Activated CD8-positive, alpha-beta memory T cell treated with anti-CD3 and anti-CD28 coated beads for 1 hour (primary cell): ENCODE measurements around the gene MAGI1.
"Not testable (repeated sequence)": the region's sequence is repeated elsewhere in the genome, so short reads cannot be mapped to it uniquely, and the experiment has no call there.

ENCODE experiments used
- DNase-seq, 2 donors: peaks; one replicate each; pipeline ENCODE4 v3.0.0-alpha.2; 2020; ENCODE audit warnings: low read depth in 1 of 2; ENCODE audit errors: extremely low read depth in 1 of 2

MAGI1 gene

GRCh38 chr3:65578861-65579260 is 459.9 kb downstream of the MAGI1 start:
- DNase-seq: no peak

GRCh38 chr3:65577843-65578430 is 460.8 kb downstream of the MAGI1 start:
- DNase-seq: no peak

GRCh38 chr3:65576966-65577365 is 461.8 kb downstream of the MAGI1 start:
- no peak for DNase-seq

GRCh38 chr3:65576228-65576627 is 462.5 kb downstream of the MAGI1 start:
- no peak for DNase-seq

GRCh38 chr3:65575376-65575840 is 463.3 kb downstream of the MAGI1 start:
- no peak for DNase-seq

- no peak for DNase-seq
Observed at GRCh38 chr3:65573548-65574116, 465.1 kb downstream of the MAGI1 start.

GRCh38 chr3:65572175-65572777 is 466.4 kb downstream of the MAGI1 start:
- no peak for DNase-seq

- DNase-seq: no peak
Observed at GRCh38 chr3:65569845-65570405, 468.8 kb downstream of the MAGI1 start.

- no peak for DNase-seq
Observed at GRCh38 chr3:65569129-65569528, 469.6 kb downstream of the MAGI1 start.

- DNase-seq: no peak
Observed at GRCh38 chr3:65568497-65568896, 470.2 kb downstream of the MAGI1 start.

GRCh38 chr3:65565744-65566143 is 473.0 kb downstream of the MAGI1 start:
- DNase-seq: not testable (repeated sequence)

- no peak for DNase-seq
Observed at GRCh38 chr3:65564483-65564882, 474.2 kb downstream of the MAGI1 start.

GRCh38 chr3:65563861-65564260 is 474.9 kb downstream of the MAGI1 start:
- DNase-seq: no peak

- no peak for DNase-seq
Observed at GRCh38 chr3:65562447-65562846, 476.3 kb downstream of the MAGI1 start.

GRCh38 chr3:65561617-65562016 is 477.1 kb downstream of the MAGI1 start:
- DNase-seq: no peak

GRCh38 chr3:65560901-65561300 is 477.8 kb downstream of the MAGI1 start:
- no peak for DNase-seq

GRCh38 chr3:65560133-65560532 is 478.6 kb downstream of the MAGI1 start:
- no peak for DNase-seq

- no peak for DNase-seq
Observed at GRCh38 chr3:65559643-65560042, 479.1 kb downstream of the MAGI1 start.

GRCh38 chr3:65558826-65559225 is 479.9 kb downstream of the MAGI1 start:
- DNase-seq: no peak

GRCh38 chr3:65557899-65558564 is 480.7 kb downstream of the MAGI1 start:
- no peak for DNase-seq

- no peak for DNase-seq
Observed at GRCh38 chr3:65556934-65557577, 481.7 kb downstream of the MAGI1 start.
